ENCODE results near the gene STK11.

The STK11 gene

DNA sequence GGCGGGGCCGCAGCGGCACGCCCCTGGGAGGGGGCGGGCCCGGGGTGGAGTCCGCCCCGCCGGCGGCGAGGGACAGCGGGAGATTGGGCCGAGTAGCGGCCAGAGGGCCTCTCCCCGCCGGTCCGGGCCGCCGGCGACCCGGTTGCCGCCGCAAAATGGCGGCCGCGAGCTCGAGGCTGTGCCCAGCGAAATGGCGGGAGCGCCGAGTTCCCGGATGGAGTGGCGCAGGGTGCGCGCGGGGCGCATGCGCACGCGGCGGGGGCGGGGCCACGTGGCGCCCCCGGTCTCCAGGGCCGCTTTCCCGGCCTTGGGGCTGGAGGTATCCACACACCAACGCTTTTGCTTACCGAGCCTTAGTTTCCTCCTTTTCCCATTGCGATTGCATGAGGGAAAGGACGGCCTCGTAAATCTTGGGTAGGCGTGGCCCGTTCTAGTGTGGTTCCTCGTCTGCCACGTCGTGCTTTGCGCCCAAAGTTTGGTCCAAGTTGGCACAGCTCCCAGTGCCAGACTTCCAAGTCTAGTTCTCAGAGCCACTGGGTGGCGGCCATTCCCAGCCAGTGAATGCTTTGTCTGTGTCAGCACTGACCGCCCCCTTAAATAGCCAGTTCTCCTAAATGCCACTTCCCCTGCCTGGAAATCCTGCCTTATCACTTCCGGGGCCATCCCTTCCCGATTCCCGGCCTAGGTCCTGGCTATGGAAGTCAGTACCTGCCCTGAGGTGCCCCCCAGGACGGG, 64.1 kb downstream of the STK11 start:
- H3K4me3 ChIP-seq (ENCODE audit: low read length, poor library complexity, severe bottlenecking), result peak overlapping the region; percentile 94
- peak overlapping the region; percentile 97 for H3K9ac ChIP-seq (ENCODE audit: low read depth, low read length, poor library complexity, severe bottlenecking)
- H3K4me1 ChIP-seq (ENCODE audit: insufficient read depth, low read length, poor library complexity, severe bottlenecking), result peaks cover 48% of the 10 kb centered on the region
- peaks cover 14% of the 10 kb centered on the region for H3F3A ChIP-seq (ENCODE audit: low read depth)
- H3K36me3 ChIP-seq (ENCODE audit: insufficient read depth, low read length), result peaks cover 44% of the 10 kb centered on the region; the same call in 1 of the 2 replicates
- H3K79me2 ChIP-seq (ENCODE audit: insufficient read depth, low read length), result peaks cover 52% of the 10 kb centered on the region
- peak overlapping the region; percentile 100 for H3K4me2 ChIP-seq (ENCODE audit: low read depth, low read length, poor library complexity, severe bottlenecking)
- TF ChIP-seq, protein P1, sequence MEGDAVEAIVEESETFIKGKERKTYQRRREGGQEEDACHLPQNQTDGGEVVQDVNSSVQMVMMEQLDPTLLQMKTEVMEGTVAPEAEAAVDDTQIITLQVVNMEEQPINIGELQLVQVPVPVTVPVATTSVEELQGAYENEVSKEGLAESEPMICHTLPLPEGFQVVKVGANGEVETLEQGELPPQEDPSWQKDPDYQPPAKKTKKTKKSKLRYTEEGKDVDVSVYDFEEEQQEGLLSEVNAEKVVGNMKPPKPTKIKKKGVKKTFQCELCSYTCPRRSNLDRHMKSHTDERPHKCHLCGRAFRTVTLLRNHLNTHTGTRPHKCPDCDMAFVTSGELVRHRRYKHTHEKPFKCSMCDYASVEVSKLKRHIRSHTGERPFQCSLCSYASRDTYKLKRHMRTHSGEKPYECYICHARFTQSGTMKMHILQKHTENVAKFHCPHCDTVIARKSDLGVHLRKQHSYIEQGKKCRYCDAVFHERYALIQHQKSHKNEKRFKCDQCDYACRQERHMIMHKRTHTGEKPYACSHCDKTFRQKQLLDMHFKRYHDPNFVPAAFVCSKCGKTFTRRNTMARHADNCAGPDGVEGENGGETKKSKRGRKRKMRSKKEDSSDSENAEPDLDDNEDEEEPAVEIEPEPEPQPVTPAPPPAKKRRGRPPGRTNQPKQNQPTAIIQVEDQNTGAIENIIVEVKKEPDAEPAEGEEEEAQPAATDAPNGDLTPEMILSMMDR (conservative IDR thresholded peaks at IDR 0.05; ENCODE audit: low read length), result no peak
- TF ChIP-seq EZH2phosphoT487 (IDR thresholded peaks at IDR 0.05; ENCODE audit: borderline replicate concordance), result no peak
- peaks cover 4% of the 10 kb centered on the region for H3K27me3 ChIP-seq (ENCODE audit: insufficient read depth, low read length, poor library complexity, severe bottlenecking)
- no peak overlapping the region for H2AFZ ChIP-seq (ENCODE audit: low read length)
- no peaks in the 10 kb centered on the region for H3K9me3 ChIP-seq (ENCODE audit: insufficient read depth, low read depth, low read length)
- peaks cover 51% of the 10 kb centered on the region for H4K20me1 ChIP-seq (ENCODE audit: insufficient read depth, low read length, poor library complexity, severe bottlenecking)
- no peaks in the 10 kb centered on the region for H3K9me2 ChIP-seq (replicated peaks; ENCODE audit: low read depth, low read length)

DNA sequence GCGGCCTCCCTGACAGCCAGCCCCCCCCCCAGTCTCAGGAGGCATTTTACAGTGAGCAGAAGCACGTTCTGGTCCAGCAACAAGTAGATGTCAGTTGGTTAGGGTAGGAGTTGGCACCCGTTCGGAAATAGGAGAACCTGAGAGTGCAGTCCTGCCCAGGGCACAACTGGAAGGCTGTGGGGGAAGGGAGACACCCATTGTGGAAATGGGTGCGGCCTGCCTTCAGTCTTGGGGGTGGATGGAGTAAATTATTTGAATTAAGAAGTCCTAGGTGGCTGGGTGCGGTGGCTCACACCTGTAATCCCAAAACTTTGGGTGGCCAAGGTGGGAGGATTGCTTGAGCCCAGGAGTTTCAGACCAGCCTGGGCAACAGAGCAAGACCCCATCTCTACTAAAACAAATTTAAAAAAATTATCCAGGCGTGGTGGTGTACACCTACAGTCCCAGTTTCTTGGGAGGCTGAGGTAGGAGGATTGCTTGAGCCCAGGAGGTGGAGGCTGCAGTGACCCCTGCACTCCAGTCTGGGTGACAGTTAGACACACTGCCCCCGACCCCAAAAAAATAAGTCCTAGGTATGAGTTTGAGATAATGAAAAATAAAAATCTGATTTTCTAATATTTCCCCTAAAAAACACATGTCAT, 64.8 kb downstream of the STK11 start:
- no peak overlapping the region for H2AFZ ChIP-seq (ENCODE audit: low read length)
- peak overlapping the region; percentile 94 for H3K4me3 ChIP-seq (ENCODE audit: low read length, poor library complexity, severe bottlenecking)
- H3K4me2 ChIP-seq (ENCODE audit: low read depth, low read length, poor library complexity, severe bottlenecking), result peak overlapping the region; percentile 100
- peak overlapping the region; percentile 97 for H3K9ac ChIP-seq (ENCODE audit: low read depth, low read length, poor library complexity, severe bottlenecking)
- peaks cover 14% of the 10 kb centered on the region for H3F3A ChIP-seq (ENCODE audit: low read depth)
- H3K27me3 ChIP-seq (ENCODE audit: insufficient read depth, low read length, poor library complexity, severe bottlenecking), result peaks cover 4% of the 10 kb centered on the region
- no peaks in the 10 kb centered on the region for H3K9me3 ChIP-seq (ENCODE audit: insufficient read depth, low read depth, low read length)
- peaks cover 49% of the 10 kb centered on the region; the same call in 1 of the 2 replicates for H3K36me3 ChIP-seq (ENCODE audit: insufficient read depth, low read length)
- peaks cover 57% of the 10 kb centered on the region for H3K79me2 ChIP-seq (ENCODE audit: insufficient read depth, low read length)
- TF ChIP-seq EZH2phosphoT487 (IDR thresholded peaks at IDR 0.05; ENCODE audit: borderline replicate concordance), result no peak
- TF ChIP-seq, protein P1 (conservative IDR thresholded peaks at IDR 0.05; ENCODE audit: low read length), result no peak
- H4K20me1 ChIP-seq (ENCODE audit: insufficient read depth, low read length, poor library complexity, severe bottlenecking), result peaks cover 57% of the 10 kb centered on the region
- H3K4me1 ChIP-seq (ENCODE audit: insufficient read depth, low read length, poor library complexity, severe bottlenecking), result peaks cover 53% of the 10 kb centered on the region
- H3K9me2 ChIP-seq (replicated peaks; ENCODE audit: low read depth, low read length), result no peaks in the 10 kb centered on the region

DNA sequence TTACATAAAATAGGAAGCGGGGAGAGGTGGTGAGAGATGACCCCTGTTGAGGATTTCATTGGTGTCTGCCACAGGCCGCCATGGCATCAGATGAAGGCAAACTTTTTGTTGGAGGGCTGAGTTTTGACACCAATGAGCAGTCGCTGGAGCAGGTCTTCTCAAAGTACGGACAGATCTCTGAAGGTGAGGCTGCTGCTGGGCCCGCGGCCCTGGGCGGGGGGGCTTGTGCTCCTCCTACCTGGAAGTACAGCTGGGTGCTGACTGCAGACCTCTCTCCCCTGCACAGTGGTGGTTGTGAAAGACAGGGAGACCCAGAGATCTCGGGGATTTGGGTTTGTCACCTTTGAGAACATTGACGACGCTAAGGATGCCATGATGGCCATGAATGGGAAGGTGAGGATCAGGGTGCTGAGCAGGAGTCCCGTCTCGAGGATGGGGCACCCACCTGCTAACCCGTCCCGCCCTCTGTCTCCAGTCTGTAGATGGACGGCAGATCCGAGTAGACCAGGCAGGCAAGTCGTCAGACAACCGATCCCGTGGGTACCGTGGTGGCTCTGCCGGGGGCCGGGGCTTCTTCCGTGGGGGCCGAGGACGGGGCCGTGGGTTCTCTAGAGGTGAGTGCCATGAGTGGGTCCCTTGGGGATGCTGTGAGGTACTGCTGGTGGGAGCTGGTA, 65.4 kb downstream of the STK11 start:
- no peaks in the 10 kb centered on the region for H3K9me3 ChIP-seq (ENCODE audit: insufficient read depth, low read depth, low read length)
- peaks cover 14% of the 10 kb centered on the region for H3F3A ChIP-seq (ENCODE audit: low read depth)
- H3K9me2 ChIP-seq (replicated peaks; ENCODE audit: low read depth, low read length), result no peaks in the 10 kb centered on the region
- H3K4me1 ChIP-seq (ENCODE audit: insufficient read depth, low read length, poor library complexity, severe bottlenecking), result peaks cover 51% of the 10 kb centered on the region
- TF ChIP-seq EZH2phosphoT487 (IDR thresholded peaks at IDR 0.05; ENCODE audit: borderline replicate concordance), result no peak
- TF ChIP-seq, protein P1 (conservative IDR thresholded peaks at IDR 0.05; ENCODE audit: low read length), result no peak
- H4K20me1 ChIP-seq (ENCODE audit: insufficient read depth, low read length, poor library complexity, severe bottlenecking), result peaks cover 58% of the 10 kb centered on the region
- H3K4me2 ChIP-seq (ENCODE audit: low read depth, low read length, poor library complexity, severe bottlenecking), result peak overlapping the region; percentile 100
- peaks cover 59% of the 10 kb centered on the region for H3K79me2 ChIP-seq (ENCODE audit: insufficient read depth, low read length)
- H3K4me3 ChIP-seq (ENCODE audit: low read length, poor library complexity, severe bottlenecking), result peak overlapping the region; percentile 94
- H3K9ac ChIP-seq (ENCODE audit: low read depth, low read length, poor library complexity, severe bottlenecking), result peak overlapping the region; percentile 97
- no peak overlapping the region for H2AFZ ChIP-seq (ENCODE audit: low read length)
- peaks cover 4% of the 10 kb centered on the region for H3K27me3 ChIP-seq (ENCODE audit: insufficient read depth, low read length, poor library complexity, severe bottlenecking)
- peaks cover 49% of the 10 kb centered on the region; the same call in 1 of the 2 replicates for H3K36me3 ChIP-seq (ENCODE audit: insufficient read depth, low read length)

All from Loucy (cell line).